ENCODE measurements around the gene P4HB.
A peak's percentile ranks its signal among the peaks of the same experiment; 100 is the strongest.

Gene P4HB

DNA sequence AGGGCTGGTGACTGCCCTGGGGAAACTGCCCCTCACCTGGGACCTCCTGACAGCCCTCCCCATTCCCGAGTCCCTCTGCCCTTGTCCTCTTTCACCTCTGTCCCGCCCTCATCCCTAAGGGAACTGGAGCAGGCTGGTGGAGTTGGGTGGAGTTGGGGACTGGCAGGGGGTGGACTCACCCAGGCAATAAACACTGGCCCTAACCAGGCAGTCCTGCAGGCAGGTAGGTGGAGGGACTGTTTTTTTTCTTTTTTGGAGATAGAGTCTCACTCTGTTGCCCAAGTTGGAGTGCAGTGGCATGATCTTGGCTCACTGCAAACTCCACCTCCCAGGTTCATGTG, 44.7 kb downstream of the P4HB start:
- no peak overlapping the region for H3K27ac ChIP-seq (replicated peaks)
- no peak overlapping the region for H3K4me3 ChIP-seq (replicated peaks; ENCODE audit: insufficient read depth, low read length)
- DNase-seq (ENCODE audit: low read depth in 1 of 2, low spot score in 1 of 2), result no peak
- no peaks in the 10 kb centered on the region for H3K27me3 ChIP-seq (ENCODE audit: insufficient read depth, poor library complexity, severe bottlenecking)
- TF ChIP-seq, protein P1, sequence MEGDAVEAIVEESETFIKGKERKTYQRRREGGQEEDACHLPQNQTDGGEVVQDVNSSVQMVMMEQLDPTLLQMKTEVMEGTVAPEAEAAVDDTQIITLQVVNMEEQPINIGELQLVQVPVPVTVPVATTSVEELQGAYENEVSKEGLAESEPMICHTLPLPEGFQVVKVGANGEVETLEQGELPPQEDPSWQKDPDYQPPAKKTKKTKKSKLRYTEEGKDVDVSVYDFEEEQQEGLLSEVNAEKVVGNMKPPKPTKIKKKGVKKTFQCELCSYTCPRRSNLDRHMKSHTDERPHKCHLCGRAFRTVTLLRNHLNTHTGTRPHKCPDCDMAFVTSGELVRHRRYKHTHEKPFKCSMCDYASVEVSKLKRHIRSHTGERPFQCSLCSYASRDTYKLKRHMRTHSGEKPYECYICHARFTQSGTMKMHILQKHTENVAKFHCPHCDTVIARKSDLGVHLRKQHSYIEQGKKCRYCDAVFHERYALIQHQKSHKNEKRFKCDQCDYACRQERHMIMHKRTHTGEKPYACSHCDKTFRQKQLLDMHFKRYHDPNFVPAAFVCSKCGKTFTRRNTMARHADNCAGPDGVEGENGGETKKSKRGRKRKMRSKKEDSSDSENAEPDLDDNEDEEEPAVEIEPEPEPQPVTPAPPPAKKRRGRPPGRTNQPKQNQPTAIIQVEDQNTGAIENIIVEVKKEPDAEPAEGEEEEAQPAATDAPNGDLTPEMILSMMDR (IDR thresholded peaks at IDR 0.05; ENCODE audit: insufficient read depth, low read length), result no peak
- TF ChIP-seq, protein P2, sequence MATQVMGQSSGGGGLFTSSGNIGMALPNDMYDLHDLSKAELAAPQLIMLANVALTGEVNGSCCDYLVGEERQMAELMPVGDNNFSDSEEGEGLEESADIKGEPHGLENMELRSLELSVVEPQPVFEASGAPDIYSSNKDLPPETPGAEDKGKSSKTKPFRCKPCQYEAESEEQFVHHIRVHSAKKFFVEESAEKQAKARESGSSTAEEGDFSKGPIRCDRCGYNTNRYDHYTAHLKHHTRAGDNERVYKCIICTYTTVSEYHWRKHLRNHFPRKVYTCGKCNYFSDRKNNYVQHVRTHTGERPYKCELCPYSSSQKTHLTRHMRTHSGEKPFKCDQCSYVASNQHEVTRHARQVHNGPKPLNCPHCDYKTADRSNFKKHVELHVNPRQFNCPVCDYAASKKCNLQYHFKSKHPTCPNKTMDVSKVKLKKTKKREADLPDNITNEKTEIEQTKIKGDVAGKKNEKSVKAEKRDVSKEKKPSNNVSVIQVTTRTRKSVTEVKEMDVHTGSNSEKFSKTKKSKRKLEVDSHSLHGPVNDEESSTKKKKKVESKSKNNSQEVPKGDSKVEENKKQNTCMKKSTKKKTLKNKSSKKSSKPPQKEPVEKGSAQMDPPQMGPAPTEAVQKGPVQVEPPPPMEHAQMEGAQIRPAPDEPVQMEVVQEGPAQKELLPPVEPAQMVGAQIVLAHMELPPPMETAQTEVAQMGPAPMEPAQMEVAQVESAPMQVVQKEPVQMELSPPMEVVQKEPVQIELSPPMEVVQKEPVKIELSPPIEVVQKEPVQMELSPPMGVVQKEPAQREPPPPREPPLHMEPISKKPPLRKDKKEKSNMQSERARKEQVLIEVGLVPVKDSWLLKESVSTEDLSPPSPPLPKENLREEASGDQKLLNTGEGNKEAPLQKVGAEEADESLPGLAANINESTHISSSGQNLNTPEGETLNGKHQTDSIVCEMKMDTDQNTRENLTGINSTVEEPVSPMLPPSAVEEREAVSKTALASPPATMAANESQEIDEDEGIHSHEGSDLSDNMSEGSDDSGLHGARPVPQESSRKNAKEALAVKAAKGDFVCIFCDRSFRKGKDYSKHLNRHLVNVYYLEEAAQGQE (IDR thresholded peaks at IDR 0.05; ENCODE audit: insufficient replicate concordance, low read depth), result no peak
- no peak for TF ChIP-seq GABPA (IDR thresholded peaks at IDR 0.05; ENCODE audit: low read depth)
- no peak for TF ChIP-seq SPI1 (IDR thresholded peaks at IDR 0.05; ENCODE audit: borderline replicate concordance, low read depth)
- no peak for TF ChIP-seq POLR2AphosphoS5 (IDR thresholded peaks at IDR 0.05; ENCODE audit: low read depth)

DNA sequence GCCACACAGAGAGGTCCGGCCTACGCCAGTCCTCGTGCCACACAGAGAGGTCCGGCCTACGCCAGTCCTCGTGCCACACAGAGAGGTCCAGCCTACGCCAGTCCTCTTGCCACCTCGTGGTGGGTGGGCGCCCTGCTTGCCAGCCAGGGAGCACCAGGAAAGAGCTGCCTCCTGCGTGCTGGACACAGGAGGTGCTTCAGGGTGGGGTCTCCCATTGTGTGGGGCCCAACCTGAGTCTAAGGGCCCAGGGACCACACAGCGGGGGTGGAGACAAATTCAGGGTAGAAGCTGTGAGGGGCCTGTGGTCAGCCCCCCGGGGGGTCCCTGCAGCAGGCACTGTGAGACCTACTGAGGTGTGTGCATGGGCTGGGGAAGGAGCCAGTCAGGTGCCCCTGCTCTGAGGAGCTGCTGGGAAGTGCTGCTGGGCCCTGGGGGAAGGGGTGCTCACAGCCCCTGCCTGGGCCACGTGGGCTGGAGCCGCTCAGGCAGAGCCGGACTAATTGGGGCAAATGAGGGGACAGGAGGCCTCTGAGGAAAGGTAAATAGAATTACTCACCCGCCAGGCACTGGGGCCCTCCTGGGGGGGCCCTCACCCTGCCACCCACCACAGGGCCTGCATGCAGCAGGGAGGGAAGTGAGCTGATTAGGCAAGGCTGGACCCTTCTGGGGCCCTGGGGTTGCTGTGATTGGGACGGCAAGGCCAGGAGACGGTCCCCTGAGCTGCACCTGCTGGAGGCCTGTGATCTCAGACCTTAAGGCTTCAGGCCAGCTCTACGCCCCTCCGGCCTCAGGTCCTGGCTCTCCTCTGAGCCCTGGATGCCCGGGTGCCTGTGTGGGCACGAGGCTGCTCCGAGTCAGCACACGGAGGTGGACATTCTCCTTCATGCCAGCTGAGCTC, 45.3 kb downstream of the P4HB start:
- TF ChIP-seq SPI1 (IDR thresholded peaks at IDR 0.05; ENCODE audit: borderline replicate concordance, low read depth) (peak; percentile 19; the same call in 1 of the 2 replicates), POLR2AphosphoS5 (IDR thresholded peaks at IDR 0.05; ENCODE audit: low read depth) (no peak), GABPA (IDR thresholded peaks at IDR 0.05; ENCODE audit: low read depth) (no peak)
- TF ChIP-seq, protein P2 (IDR thresholded peaks at IDR 0.05; ENCODE audit: insufficient replicate concordance, low read depth), result no peak
- TF ChIP-seq, protein P1 (IDR thresholded peaks at IDR 0.05; ENCODE audit: insufficient read depth, low read length), result no peak
- H3K4me3 ChIP-seq (replicated peaks; ENCODE audit: insufficient read depth, low read length), result no peak overlapping the region
- no peak overlapping the region for H3K27ac ChIP-seq (replicated peaks)
- DNase-seq (ENCODE audit: low read depth in 1 of 2, low spot score in 1 of 2), result no peak
- H3K27me3 ChIP-seq (ENCODE audit: insufficient read depth, poor library complexity, severe bottlenecking), result no peaks in the 10 kb centered on the region

DNA sequence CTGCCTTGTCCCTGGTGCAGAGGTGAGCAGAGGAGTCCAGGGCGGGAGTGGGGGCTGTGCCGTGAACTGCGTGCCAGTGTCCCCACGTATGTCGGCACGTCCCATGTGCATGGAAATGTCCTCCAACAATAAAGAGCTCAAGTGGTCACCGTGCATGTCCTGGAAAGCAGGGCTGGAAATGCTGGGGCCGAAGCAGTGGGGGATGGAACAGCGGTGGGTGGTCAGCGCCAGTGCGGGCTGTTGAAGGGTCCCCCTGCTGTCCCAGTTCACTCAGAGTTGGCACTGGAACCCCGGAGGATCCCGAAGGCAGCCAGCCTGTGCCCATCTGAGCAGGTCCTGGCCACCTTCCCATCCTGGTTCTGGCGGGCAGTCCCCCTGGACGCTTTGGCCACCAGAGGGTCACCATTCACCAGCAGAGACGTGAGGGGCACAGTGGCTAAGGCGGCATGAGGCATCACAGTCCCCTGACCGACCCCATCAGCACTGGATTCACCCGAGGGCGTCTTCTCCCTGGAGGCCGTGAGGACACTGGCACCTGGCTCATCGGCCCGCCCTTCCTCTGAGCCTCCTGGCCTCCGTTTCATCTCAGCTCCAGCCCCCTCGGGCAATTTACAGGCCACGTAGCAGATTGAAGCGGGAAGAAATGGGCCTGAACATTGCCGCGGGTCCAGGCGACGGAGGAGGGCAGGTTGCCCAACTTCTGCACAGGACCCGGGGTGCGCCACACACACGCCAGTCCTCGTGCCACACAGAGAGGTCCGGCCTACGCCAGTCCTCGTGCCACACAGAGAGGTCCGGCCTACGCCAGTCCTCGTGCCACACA, 46.3 kb downstream of the P4HB start:
- TF ChIP-seq GABPA (IDR thresholded peaks at IDR 0.05; ENCODE audit: low read depth), result no peak
- TF ChIP-seq, protein P1 (IDR thresholded peaks at IDR 0.05; ENCODE audit: insufficient read depth, low read length), result no peak
- TF ChIP-seq, protein P2 (IDR thresholded peaks at IDR 0.05; ENCODE audit: insufficient replicate concordance, low read depth), result no peak
- no peak for TF ChIP-seq POLR2AphosphoS5 (IDR thresholded peaks at IDR 0.05; ENCODE audit: low read depth)
- no peak for TF ChIP-seq SPI1 (IDR thresholded peaks at IDR 0.05; ENCODE audit: borderline replicate concordance, low read depth)
- Histone ChIP-seq H3K27ac (replicated peaks) (no peak overlapping the region), H3K27me3 (ENCODE audit: insufficient read depth, poor library complexity, severe bottlenecking) (no peaks in the 10 kb centered on the region), H3K4me3 (replicated peaks; ENCODE audit: insufficient read depth, low read length) (no peak overlapping the region)
- no peak for DNase-seq (ENCODE audit: low read depth in 1 of 2, low spot score in 1 of 2)

All from HL-60 (cell line).